NCI-H187 treated with DMSO at 0.1 percent for 48 hours (cell line): ENCODE data around the gene ANKRD62.
"Not testable (repeated sequence)": the region's sequence is repeated elsewhere in the genome, so short reads cannot be mapped to it uniquely, and the experiment has no call there.

Experiments
- DNase-seq: peaks from one replicate; lab custom pipeline; 2025; lab: John Stamatoyannopoulos, UW

Gene ANKRD62

DNA sequence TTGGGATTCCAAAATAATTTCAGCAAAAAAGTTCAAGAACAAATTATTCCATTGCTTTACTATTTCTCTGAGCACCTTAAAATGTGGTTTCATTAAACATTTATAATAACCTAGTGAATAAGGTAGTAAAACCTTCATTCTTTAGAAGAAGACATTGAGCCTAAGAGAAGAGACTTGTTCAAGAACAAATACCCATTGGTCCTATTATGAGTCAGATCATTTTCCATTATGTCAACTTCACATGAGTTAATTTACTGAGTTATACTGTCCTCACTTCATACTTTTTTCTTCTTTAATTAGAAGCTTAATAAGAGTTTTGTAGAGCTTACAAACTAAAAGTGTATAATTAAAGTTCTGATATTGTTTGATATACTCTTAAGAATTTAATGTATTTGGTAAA, 5.5 kb downstream of the ANKRD62 start:
- no peak for DNase-seq

GRCh38 chr18:12101266-12101665, 7.6 kb downstream of the ANKRD62 start:
- DNase-seq: no peak

GRCh38 chr18:12102136-12102842, 8.6 kb downstream of the ANKRD62 start:
- no peak for DNase-seq

DNA sequence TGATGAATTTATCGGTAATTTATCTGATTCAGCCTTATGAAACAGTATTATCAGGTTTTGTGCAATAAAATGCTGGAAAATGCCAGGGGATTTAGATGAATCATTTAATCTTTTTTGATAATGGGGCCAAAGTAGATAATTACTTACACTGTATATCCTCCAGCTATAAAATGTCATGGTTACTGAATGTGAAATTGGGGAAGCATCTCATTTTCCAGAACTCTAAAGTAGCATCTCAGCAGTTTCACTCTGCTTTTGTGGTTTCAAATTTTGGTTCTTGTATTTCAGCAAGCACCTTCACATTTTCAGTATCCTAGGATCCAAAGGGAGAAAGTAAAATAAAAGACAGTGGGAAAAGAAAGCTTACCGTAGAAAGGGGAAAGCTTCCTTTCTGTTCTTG, 12.8 kb downstream of the ANKRD62 start:
- no peak for DNase-seq

DNA sequence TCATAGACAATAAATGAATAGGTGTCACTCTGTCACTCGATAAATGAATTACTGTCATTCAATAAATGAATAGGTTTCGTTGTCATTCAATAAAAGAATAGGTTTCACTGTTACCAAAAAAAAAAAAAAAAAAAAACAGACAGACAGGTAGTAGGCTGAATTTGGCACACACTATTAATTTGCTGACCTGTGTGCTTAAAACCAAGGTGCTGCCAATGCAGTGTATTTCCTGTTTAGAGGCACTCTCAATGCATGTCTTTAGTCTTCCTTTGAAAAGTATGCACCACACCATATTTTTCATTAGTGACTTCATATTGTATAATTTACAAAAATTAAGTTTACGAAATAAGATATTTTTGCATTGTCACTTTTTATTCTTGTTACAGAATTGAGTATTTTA, 16.2 kb downstream of the ANKRD62 start:
- DNase-seq: no peak

- DNase-seq: no peak
These were observed 20.5 kb downstream of the ANKRD62 start for GRCh38 chr18:12113999-12114646.

GRCh38 chr18:12119358-12119757, 25.7 kb downstream of the ANKRD62 start:
- no peak for DNase-seq

- no peak for DNase-seq
These were observed 27.8 kb downstream of the ANKRD62 start for GRCh38 chr18:12121175-12122042.

- DNase-seq: not testable (repeated sequence)
These were observed 28.4 kb downstream of the ANKRD62 start for GRCh38 chr18:12122043-12122389.

DNA sequence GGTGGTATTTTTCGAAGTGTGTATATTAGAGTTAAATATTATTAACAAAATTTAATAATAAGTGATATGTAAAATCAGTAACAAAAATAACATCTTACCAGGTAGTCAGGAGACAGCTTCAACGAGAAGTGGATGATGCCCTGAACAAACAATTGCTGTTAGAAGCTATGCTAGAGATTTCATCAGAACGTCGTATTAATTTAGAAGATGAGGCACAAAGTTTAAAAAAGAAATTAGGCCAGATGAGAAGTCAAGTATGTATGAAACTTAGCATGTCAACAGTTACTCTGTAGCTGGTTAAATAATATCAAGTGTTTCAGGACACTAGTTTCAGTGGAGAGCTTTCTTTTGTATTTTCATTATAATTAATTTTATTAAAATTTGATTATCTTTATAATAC, 34.0 kb downstream of the ANKRD62 start:
- not testable (repeated sequence) for DNase-seq

GRCh38 chr18:12138831-12139230, 45.2 kb downstream of the ANKRD62 start:
- not testable (repeated sequence) for DNase-seq

- DNase-seq: not testable (repeated sequence)
These were observed 47.2 kb downstream of the ANKRD62 start for GRCh38 chr18:12140866-12141265.

- not testable (repeated sequence) for DNase-seq
These were observed 48.1 kb downstream of the ANKRD62 start for GRCh38 chr18:12141778-12142177.

GRCh38 chr18:12149431-12149830, 55.8 kb downstream of the ANKRD62 start:
- DNase-seq: not testable (repeated sequence)

- no peak for DNase-seq
These were observed 60.7 kb downstream of the ANKRD62 start for GRCh38 chr18:12154361-12154760.

GRCh38 chr18:12155996-12156395, 62.4 kb downstream of the ANKRD62 start:
- DNase-seq: no peak

DNA sequence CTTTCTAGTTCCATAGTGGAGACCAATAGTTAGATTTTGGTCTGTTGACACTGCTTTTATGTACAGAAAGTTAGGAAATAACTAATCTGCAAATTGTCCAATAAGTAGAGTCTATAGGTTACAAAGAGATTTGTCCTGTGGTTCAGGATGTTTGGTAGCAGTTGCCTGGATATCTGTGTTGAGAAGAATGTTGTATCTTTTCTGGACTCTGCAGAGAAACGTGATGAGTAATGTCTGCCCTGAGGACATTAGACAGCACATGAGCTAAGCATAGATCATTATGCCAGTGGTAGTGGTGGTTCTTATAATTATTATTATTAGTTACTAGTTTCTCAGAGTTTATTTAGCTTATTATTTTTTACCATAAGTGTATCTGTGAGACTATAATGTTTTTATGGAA, 65.8 kb downstream of the ANKRD62 start:
- DNase-seq: no peak

- no peak for DNase-seq
These were observed 69.1 kb downstream of the ANKRD62 start for GRCh38 chr18:12162786-12163185.

DNA sequence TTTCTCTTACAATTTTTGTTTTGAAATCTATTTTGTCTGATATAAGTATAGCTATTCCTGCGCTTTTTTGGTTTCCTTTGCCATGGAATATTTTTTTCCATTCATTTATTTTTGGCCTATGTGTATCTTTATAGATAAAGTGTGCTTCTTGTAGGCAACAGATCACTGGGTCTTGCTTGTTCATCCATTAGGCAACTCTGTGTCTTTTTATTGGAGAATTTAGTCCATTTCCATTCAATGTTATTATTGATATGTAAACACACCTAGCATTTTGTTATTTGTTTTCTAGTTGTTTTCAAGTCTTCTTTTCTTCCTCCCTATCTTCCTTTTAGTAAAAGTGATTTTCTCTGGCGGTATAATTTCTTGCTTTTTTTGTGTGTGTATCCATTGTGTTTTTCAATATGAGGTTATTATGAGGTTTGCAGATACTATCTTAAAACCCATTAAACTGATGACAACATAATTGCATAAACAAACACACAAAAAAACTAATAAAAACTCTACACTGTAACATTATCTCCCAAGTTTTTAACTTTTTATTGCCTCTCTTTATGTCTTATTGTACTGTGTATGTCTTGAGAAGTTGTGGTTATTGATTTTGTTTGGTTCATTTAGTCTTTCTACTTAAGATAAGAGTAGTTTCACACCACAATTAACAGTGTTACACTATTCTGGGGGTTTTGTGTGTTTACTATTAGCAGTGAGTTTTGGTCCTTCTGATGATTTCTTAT, 71.6 kb downstream of the ANKRD62 start:
- DNase-seq: no peak
